Suppressor macrophage treated with lipopolysaccharide for 4 hours (primary cell): ENCODE results near the gene MIB2.
"Not testable (repeated sequence)": the region's sequence is repeated elsewhere in the genome, so short reads cannot be mapped to it uniquely, and the experiment has no call there.

ENCODE experiments used
- DNase-seq: peaks from one replicate; pipeline ENCODE4 v3.0.0-alpha.2; 2020

The MIB2 gene

DNA sequence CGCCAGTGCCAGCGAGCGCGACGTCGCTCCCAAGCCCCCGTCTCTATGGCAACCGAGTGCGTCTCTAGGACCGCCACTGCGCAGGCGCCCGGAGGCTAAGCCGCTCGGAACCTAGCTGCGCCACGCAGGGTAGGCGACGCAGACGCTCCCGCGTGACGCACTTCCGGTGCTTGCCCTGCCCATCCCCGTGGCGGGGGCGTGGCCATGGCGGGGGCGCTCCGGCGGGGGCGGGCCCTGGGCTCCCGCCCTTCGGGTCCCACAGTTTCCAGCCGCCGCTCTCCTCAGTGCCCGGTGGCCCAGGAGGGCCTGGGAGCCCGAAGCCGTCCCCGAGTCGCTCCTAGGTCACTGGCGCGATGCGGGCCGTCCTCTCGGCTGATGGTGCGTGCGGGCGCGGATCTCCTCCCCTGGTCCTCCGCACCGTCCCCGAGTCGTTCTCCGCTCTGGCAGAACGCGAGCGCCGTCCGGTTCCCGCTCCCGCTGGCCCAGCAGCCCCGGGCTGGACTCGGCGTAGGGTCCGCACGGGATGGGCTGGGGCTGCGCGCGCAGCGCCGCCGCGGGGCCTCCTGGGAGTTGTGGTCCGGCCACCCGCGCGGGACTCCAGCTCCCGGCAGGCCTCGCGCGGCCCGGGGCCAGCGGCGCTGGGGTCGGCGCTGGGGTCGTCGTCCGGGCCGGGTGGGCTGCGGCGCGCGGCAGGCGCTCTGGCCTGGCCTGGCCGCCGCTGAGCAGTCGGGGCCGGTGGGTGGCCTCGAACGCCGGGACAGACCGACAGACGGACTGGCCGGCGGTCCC lies at the start of gene MIB2:
Gene MIB2 (plus strand): TSS at position 245 of the 789 bp plus-strand sequence. CDS start 7,953 bp downstream, outside the sequence.
- DNase-seq, result peak; percentile 99

DNA sequence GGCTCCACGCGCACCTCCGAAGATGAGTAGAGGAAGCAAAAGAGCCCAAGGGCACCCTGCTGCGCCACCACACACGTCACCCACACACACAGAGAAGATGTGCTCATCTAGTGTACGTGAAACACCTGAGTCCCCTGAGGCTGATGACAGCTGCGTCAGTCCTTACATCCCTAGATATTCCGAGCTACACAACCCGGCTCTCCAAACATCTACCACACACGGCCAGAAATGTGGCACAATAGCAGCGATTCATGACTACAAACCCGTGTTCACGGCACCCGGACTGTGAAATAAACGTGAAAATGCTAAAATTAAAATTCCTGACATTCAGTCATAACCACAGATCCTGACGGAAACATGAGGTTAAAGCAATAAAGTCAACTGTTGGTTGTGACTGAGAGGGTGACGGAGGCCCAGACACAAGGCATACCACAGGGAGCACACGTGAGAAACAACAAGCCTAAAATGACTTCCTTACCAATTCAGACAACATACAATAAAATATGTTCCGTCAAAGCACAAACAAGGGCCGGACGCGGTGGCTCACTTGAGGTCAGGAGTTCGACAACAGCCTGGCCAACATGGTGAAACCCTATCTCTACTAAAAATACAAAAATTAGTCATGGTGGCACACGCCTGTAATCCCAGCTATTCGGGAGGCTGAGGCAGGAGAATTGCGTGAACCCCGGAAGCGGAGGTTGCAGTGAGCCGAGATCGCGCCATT lies 48.0 kb upstream of the MIB2 start:
- DNase-seq, result no peak

GRCh38 chr1:1567891-1568291 lies 47.4 kb upstream of the MIB2 start:
- no peak for DNase-seq

DNA sequence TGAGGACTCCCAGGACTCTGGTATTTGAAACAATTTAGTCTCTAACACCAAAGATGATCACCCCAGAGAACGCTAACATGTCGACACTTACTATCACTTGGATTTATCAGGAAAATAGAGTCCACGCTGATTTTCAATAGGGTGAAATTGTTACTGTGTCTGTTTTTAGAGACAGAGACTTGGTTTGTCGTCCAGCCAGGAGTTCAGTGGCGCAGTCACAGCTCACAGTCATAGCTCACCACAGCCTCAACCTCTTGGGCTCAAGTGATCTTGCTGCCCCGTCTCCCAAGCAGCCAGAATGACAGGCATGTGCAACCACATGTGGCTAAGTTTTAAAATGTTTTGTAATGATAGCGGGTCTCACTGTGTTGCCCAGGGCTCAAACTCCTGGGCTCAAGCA lies 46.0 kb upstream of the MIB2 start:
- DNase-seq, result no peak

GRCh38 chr1:1573843-1574720 lies 41.2 kb upstream of the MIB2 start:
- DNase-seq, result peak; percentile 84

- peak; percentile 97 for DNase-seq
These were observed 40.4 kb upstream of the MIB2 start, which contains the start of gene SSU72 for GRCh38 chr1:1574721-1575537. Gene SSU72, minus strand, starts transcription at chr1:1574863. Its CDS starts 306 bp downstream, at chr1:1574557.

- DNase-seq, result no peak
These were observed 37.8 kb upstream of the MIB2 start for GRCh38 chr1:1577367-1578011.

- DNase-seq, result no peak
These were observed 36.8 kb upstream of the MIB2 start for GRCh38 chr1:1578371-1578940.

- no peak for DNase-seq
These were observed 32.5 kb upstream of the MIB2 start for GRCh38 chr1:1582585-1583346.

DNA sequence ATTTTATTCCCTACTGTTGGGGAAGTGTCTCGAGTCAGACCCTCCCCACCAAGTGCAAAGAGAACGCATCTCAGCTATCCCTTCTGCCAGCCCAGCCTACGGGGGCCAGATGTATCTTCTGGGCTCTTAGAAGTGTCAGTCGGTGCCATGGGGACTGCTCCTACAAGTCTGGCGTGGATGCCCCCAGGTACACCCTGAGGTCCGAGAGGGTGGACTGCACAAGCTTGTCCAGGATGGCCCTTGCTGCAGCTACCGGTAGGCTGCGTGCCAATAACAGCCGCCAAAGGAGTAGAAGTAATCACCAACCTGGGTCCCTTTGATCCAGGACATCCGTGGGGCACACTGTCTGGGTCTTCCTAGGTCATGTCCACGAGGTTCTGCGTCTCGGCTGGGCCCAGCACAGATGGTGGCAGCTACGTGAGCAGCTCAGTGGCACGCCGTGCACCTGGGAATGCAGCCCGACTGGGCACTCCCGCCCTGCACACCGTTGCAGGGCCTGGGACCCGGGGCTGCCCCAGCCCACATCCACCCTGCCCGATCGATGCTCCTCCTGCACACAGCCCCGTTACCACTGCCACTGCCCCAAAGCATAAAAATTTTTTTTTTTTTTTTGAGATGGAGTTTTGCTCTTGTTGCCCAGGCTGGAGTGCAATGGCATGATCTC lies 31.8 kb upstream of the MIB2 start:
- no peak for DNase-seq

- DNase-seq, result peak; percentile 54
These were observed 23.8 kb upstream of the MIB2 start for GRCh38 chr1:1591452-1591851.

DNA sequence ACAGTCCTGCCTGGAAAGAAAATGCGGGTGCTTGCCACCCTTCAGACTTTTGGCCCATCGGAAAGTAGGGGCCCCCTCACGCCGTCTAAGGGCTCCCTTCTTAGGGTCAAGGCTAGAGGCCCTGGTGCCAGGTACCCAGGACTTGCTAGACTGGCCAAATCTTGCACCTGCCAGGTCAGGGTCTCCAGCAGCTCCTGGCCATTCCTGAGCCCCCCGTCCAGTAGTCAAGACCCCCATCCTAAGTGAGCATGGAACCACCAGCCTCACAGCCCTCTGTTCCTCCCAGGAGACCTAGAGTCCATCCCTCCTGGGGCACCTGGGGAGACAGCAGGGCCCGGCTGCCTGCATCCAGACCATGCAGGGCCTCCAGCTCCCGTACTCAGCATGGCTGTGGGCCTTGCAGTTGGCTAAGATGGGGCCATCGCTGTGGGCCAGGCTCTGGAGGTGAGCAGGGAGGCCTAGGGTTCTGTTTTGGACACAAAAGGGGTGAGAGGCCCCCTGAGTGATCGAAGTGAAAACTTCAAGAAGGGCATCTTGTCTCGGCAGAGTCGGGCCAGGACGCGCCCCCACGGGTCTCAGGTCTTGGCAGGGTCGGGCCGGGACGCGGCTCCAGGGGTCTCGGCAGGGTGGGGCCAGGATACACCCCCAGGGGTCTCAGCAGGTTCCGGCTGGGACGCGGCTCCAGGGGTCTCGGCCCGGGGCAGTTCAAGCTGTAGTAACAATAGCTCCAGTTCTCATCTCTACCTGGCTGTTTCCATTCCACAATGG lies 21.3 kb upstream of the MIB2 start:
- DNase-seq, result no peak

GRCh38 chr1:1594602-1595260 lies 20.6 kb upstream of the MIB2 start:
- DNase-seq, result no peak

GRCh38 chr1:1595341-1595740 lies 20.0 kb upstream of the MIB2 start:
- DNase-seq, result not testable (repeated sequence)

DNA sequence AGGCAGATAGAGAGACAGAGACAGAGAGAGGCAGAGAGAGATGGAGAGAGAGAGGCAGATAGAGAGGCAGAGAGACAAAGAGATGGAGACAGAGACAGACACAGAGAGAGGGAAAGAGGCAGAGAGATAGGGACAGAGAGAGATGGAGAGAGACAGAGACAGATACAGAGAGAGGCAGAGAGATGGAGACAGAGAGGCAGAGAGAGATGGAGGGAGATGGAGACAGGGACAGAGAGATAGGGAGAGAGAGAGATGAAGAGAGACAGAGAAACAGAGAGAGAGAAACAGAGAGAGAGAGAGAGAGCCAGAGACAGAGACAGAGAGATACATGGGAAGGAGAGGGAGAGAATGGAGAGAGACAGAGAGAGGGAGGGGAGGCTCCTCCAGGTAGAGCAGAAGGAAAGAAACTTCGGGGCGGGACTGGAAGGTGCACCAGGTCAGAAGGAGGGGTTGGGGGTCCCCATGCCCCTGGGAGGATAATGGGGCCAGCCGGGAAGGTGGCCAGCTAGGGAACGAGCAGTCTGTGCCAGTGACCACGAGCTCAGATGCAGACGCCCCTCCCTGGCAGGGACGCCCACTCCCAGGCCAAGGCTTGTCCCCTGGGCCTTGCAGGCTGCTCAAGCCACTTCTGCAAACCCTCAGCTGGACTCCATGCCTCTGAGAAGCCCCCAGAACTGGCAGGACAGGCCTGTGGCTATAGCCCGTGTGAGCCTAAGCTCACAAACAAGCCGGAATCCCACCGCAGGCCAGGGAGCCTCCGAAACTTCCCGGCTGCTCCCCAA lies 18.6 kb upstream of the MIB2 start:
- DNase-seq, result no peak

- no peak for DNase-seq
These were observed 17.9 kb upstream of the MIB2 start for GRCh38 chr1:1597275-1597930.

DNA sequence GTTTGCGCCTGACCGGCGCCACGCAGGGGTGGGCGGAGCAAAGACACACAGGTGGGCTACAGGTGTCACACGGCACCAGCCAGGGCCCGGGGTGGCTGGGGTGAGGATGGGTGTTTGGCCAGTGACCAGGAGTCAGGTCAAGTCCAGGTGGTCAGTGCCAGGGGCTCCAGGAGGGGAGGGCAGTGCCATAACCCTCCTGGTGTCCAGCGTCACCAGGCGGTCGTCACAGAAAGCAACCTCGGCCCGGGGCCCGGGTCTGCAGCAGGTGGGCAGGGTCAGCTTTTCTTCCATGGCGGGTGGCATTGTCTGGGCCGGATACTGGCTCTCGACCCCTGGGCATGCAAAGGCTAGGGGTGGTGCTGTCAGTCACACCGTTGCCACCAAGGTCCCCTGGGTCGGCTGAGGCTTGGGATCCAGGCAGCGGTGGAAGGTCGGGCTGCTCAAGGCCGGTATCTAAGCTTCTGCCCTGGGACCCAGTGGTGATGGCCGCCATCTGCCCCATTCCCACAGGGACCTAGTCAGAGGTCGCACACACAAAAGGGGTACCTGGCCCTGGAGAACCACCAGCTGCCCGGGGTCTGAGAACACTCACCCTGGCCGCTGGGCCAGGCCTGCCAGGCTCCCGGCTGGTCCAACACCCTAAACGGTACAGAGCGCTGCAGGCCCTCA lies 17.1 kb upstream of the MIB2 start:
- no peak for DNase-seq
